ENCODE data around the gene NAA10.

GRCh38 chrX:153913701-153914100, 21.1 kb downstream of the NAA10 start:
- no peak for TF ChIP-seq CTCF (IDR thresholded peaks at IDR 0.05; ENCODE audit: poor library complexity, severe bottlenecking)
- TF ChIP-seq POLR2AphosphoS5 (IDR thresholded peaks at IDR 0.05), result no peak
- no peak for TF ChIP-seq EP300 (conservative IDR thresholded peaks at IDR 0.05; ENCODE audit: poor library complexity, severe bottlenecking)
- no peak for TF ChIP-seq REST (IDR thresholded peaks at IDR 0.05; ENCODE audit: borderline replicate concordance)
- no peak for TF ChIP-seq MXI1 (conservative IDR thresholded peaks at IDR 0.05; ENCODE audit: poor library complexity, severe bottlenecking)
